Sigmoid colon (tissue), 4 donors: ENCODE measurements around the gene DNASE1.

ENCODE experiments used
- EP300 ChIP-seq, 4 donors: sonication (generic); formaldehyde crosslinking; IDR thresholded peaks; one replicate each; pipeline ENCODE4 v1.6.1; 2017; ENCODE audit warnings: antibody characterized with exemption in 4 of 4
- POLR2A ChIP-seq, 2 donors: fragments of 450-650 bp; IDR thresholded peaks; one replicate each; pipeline ENCODE4 v1.6.1; 2016; ENCODE audit warnings: antibody characterized with exemption in 2 of 2, mild to moderate bottlenecking in 2 of 2, moderate library complexity in 2 of 2
- POLR2AphosphoS5 ChIP-seq, 4 donors: sonication (generic); formaldehyde crosslinking; IDR thresholded peaks; one replicate each; pipeline ENCODE4 v1.6.1; 2017; ENCODE audit warnings: antibody characterized with exemption in 4 of 4
- TF ChIP-seq, protein P1 (sequence below), 4 experiments: fragments of 450-650 bp in 3 of 4; fragments of 200-600 bp in 1 of 4; IDR thresholded peaks; one replicate each; pipeline ENCODE4 v1.5.1; 2016 to 2019; ENCODE audit warnings: antibody characterized with exemption in 4 of 4, mild to moderate bottlenecking in 3 of 4, moderate library complexity in 2 of 4

DNA sequence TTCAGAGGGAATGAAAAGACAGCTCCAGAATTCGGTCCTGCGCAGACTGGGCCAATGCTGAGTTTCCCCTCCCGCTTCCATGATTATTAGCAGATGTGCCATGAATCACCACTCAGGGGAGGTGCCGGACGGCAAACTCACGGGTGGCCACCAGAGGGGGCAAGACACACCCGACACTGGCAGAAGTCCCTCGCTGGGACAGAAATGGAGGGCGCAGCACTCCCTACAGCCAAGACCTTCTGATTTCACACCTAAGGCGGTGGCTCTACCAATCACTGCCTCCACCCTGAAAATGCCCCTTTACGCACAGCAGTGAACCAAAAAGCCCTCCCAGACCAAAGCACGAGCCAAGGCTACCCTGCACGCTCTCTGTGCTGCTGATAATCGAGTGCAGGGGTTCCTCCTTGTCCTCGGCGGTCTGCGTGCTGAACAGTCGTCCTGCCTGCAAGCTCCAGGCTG lies 36.0 kb downstream of the DNASE1 start:
- TF ChIP-seq POLR2AphosphoS5 (IDR thresholded peaks at IDR 0.05), result peak; percentile 55 to 76 (median 69)
- TF ChIP-seq, protein P1, sequence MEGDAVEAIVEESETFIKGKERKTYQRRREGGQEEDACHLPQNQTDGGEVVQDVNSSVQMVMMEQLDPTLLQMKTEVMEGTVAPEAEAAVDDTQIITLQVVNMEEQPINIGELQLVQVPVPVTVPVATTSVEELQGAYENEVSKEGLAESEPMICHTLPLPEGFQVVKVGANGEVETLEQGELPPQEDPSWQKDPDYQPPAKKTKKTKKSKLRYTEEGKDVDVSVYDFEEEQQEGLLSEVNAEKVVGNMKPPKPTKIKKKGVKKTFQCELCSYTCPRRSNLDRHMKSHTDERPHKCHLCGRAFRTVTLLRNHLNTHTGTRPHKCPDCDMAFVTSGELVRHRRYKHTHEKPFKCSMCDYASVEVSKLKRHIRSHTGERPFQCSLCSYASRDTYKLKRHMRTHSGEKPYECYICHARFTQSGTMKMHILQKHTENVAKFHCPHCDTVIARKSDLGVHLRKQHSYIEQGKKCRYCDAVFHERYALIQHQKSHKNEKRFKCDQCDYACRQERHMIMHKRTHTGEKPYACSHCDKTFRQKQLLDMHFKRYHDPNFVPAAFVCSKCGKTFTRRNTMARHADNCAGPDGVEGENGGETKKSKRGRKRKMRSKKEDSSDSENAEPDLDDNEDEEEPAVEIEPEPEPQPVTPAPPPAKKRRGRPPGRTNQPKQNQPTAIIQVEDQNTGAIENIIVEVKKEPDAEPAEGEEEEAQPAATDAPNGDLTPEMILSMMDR (IDR thresholded peaks at IDR 0.05), result peak; percentile 88 to 95 (median 91)
- no peak for TF ChIP-seq POLR2A (IDR thresholded peaks at IDR 0.05)
- TF ChIP-seq EP300 (IDR thresholded peaks at IDR 0.05), result no peak
